Medulla oblongata (tissue), 1 donor: ENCODE results near the gene ATP4A.

Experiments used
- DNase-seq: peaks from one replicate; pipeline ENCODE4 v3.0.0-alpha.2; 2015; ENCODE audit errors: extremely low spot score

ATP4A gene

DNA sequence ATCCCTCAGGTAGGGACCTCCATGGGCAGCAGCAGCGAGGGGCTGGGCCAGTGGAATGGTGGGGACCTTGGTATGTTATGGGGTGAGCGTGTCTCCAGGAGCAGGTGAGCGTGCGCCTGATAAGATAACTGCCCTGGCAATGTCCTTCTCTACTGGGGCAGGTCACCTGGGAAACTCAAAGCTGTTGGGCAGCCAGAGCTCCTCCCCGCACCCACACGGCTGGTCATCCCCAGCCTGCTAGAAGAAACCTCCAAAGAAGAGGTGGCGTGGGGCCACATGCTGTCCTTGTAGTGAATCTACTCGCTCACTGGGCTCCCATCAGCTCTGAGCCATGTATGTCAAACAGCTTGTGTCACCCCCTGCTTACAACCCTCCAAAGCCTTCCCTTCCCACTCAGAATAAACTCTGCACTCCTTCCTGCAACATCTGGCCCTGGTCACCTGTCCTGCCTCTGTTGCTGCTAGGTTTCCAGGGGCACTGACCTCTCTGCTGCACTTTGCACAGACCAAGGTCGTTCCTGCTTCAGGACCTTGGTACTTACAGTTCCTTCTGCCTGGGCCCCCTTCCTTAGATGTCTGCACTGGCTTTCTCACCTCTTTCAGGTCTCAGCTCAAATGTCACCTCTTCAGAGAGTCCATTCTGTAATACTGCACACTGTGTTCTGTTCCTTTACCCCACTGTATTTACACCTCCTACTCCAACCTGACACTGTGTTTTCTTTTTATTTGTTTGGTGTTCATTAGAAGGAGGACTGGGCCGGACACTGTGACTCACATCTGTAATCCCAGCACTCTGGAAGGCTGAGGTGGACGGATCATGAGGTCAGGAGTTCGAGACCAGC is 1.8 kb upstream of the ATP4A start:
- DNase-seq = no peak

DNA sequence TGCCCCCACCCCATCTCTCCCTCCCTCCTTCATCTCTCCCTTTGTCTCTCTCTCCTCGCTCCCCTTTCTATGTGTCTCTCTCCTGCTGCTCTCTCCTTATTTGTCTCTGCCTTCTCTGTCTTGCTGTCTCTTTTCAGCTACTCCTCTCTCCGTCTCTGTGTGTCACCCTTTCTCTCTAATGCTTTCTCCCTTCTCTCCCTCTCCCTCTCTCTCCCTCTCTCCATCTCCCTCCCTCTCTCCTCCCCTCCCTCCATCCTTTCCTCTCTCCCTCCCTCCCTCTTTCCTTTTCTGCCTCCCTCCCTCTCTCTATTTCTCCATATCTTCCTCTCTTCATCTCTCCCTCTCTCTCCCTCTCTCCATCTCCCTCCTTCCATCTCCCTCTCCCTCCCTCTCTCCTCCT is 682 bp downstream of the ATP4A start:
- DNase-seq = no peak

DNA sequence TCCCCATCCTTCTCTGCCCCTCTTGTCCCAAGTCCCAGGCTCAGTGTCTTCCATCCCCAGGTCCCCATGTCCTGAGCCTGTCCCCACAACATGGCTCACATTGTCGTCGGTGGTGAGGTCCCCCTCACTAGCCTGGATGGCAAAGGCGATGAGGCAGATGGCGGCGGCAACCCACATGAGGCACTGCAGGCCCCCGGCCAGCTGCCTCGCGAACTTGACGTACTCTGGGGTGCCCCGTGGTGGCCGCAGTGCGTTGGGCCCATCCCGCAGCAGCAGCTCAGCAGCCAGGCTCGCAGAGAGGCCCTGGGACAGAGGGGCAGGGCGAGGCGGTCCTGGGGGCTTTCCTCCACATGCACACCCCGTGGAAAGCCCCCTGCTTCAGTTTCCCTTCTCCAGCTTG is 1.1 kb downstream of the ATP4A start:
- DNase-seq = no peak

GRCh38 chr19:35561436-35561835 is 2.0 kb downstream of the ATP4A start:
- no peak for DNase-seq

DNA sequence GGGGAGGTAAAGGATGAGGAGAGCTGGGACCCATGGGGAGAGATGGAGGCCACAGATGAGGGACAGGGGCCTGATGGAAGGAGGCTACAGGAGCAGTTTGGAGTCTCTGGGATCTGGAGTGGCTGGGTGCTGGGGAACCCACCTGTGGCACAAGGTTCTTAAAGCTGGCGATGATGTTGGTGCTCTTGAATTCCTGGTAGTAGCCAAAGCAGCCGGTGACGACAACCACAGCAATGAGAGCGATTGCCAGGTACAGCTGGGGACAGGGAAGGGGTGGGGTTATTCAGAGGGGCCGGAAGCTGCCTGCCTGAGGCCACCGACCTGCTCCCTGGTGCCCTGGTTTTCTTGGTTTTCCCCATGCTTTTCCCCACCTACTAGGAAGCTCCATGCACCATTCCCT is 2.8 kb downstream of the ATP4A start:
- no peak for DNase-seq

GRCh38 chr19:35560271-35560670 is 3.2 kb downstream of the ATP4A start:
- no peak for DNase-seq

DNA sequence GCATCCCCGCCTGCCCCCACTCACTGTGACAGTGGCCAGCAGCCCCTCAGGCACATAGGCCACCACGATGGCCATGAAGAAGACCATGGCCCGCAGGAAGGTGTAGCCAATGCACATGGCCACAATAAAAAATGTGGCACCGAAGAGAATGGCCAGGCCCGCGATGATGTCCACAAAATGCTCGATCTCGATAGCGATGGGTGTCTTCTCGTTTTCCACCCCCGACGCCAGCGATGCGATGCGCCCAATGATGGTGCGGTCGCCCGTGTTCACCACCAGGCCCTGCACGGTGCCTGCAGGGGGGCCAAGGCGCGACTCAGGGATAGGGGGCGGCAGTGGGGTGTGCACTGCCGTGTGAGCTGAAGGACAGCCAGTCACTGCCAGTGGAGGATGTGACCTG is 3.7 kb downstream of the ATP4A start:
- no peak for DNase-seq

- no peak for DNase-seq
Observed at GRCh38 chr19:35559281-35559659, 4.2 kb downstream of the ATP4A start.

GRCh38 chr19:35558400-35559280 is 4.8 kb downstream of the ATP4A start:
- no peak for DNase-seq

- no peak for DNase-seq
Observed at GRCh38 chr19:35557539-35558399, 5.7 kb downstream of the ATP4A start.

DNA sequence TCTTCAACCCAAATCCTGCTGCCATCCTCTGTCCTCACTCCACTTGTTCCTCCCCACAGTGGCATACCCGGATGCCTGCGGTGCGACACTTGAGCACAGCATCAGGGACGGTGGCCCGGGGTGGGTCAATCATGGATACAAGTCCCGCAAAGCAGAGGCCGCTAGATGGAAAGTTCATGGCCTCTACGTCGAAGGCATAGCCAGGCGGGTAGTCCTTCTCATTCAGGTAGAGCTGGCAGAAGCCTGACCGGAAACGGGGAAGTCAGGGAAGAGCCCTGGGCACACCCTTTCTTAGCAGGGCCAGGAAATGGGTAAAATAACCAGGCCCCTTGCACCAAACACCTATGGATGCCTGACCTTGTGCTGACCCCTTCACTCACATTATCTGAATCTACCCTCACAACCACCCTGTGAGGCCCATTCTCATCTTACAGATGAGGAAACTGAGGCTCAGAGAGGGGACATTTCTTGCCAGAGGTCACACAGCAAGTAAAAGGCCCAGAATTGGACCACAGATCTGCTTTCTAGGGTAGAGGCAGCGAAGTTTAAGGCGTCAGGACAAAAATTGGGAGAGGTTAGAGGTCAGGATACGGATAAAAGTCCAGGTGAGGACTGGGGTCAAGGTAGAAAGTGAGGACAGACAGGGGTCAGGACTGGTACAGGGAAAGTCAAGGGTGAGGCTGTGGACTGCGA is 6.5 kb downstream of the ATP4A start:
- DNase-seq = no peak

DNA sequence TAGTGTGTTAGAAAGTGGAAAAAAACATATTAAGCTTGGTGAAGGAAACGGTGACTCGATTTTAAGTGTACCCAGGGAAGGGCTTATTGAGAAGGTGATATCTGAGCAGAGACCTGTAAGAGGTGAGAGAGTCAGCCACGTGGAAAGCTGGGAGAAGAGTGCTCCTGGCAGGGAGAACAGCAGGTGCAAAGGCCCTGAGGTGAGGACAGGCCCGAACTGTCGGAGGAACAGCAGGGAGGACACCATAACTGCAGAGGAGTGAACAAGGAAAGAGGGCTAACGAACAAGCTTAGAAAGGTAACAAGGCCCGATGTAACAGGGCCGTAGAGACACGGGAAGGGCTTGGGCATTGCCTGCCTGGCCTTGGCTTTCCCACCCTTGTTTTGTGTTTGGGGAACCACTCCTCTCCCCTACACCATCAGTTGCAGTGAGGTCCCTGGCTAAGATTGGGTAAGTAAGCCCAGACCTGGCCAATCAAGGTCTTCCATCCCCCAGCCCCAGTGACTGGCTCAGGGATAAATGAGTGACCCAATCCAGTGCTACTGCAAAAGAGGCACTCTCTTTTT is 7.3 kb downstream of the ATP4A start:
- no peak for DNase-seq

DNA sequence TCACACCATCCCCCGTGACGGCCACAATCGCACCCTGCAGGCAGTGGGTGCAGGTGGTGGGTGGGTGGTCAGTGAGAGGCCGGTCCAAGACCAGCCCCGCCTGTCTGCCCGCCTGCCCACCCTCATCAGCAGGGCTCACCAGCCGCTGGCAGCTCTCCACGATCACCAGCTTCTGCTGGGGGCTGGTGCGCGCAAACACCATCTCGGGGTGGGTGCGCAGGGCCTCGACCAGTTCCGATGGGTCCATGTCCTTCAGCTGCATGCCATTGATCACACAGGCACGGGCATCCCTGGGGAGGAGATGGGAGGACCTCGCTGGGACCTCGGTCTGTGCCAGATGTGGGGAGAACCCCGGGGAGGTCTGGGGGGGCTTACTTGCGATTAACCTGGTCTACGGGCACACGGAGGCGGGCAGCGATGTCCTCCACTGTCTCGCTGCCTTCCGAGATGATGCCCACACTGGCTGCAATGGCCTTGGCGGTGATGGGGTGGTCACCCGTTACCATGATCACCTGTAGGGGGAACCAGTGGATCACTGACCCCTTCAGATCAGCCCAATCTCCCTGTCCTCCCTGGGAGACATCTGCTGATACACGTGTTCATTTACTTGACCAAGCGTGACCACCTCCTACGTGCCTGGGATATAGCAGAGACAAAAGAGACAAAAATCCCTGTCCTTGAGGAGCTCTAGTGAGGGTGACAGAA is 8.0 kb downstream of the ATP4A start:
- no peak for DNase-seq

- DNase-seq = no peak
Observed at GRCh38 chr19:35554076-35554475, 9.4 kb downstream of the ATP4A start.

DNA sequence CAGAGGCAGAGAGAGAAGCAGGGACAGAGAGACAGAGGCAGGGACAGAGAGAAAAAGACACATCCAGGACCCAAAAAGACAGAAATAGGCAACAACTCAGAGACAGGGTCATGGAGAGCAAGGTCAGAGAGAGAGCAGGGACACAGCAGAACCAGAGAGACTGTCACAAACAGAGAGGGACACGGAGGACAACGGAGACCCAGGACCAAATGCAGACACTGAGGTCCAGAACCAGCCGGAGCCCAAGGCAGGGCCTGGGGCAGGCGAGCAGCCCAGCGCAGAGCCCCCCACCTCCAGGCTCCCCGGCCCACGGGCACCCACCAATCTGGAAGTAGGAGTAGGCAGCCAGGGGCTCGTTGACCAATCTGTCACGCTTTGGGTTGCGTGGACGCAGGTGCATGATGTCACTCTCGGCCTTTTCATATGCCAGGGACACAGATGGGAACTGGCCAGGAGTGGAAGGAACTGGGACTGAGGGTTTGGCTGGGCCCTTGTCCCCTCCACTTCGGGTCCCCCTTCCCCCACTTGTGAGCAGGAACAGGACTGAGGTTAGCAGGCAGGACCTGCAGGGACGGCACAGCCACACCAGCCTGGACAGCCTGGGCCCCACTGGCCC is 10.0 kb downstream of the ATP4A start:
- DNase-seq = no peak

- no peak for DNase-seq
Observed at GRCh38 chr19:35552534-35553384, 10.7 kb downstream of the ATP4A start.

DNA sequence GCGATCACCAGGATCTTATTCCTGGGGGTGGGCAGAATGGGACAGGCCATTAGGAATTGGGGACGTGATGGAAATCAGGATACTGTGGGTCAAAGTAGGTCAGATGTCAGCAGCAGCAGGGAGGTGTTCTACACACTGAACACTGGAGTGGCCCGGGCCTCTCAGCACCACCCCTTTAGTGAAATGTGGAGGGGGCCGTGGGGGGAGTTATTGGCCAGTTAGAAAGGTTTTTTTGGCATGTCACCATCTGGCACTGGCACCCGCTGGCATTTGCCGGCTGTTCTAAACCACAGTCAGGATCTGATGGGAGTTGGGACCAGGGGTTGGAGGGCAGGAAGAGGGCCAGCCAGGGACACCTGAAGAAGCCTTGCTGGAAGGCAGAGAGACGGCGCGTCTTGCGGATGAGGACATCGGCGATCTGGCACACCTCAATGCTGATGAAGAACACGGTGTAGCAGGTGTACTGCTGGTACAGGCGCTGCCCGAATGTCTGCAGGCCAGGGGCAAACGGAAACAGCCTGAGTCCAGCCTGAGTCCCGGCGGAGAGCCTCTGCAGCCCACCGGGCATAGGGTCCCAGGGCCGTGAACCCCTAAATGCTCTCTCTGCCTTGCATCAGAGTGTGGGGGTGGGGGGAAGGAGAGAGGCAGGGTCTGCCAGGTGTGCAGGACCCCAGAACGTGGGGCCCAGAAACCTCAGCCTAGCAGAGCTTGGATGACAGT is 12.2 kb downstream of the ATP4A start:
- DNase-seq = no peak

- no peak for DNase-seq
Observed at GRCh38 chr19:35549879-35550523, 13.5 kb downstream of the ATP4A start.
